Measurements from ENCODE around the gene LIPM. TPM values are rescaled to one million over a fixed set of nuclear protein-coding genes. Genes with fewer than 3 reads are reported as not detected.

The LIPM gene
- total and polyA plus RNA-seq, 2 of the 13 experiments (the other 11 are each of a cell fraction or from before 2014, with no cell fraction given): not detected

DNA sequence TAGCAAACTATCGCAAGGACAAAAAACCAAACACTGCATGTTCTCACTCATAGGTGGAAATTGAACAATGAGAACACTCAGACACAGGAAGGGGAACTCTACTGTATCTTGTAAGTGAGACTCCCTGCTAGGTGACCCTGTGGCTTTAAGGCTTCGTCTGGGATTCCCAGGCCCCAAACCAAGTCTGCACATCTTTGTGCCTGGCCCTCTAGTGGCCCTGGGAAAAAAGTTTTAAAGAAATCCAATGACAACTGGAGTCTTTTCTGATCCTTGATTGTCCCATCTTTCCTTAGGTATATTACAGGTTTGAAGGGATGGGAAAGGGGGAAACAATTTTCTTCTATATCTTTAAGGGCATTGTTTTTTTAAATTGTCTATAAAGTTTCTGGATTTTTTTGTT is 10.6 kb upstream of the LIPM start (continued):
- TF ChIP-seq SUZ12 (IDR thresholded peaks at IDR 0.05; ENCODE audit: low read depth, low read length) (no peak), PAX8 (CRISPR knock-in tag; IDR thresholded peaks at IDR 0.05; ENCODE audit: borderline replicate concordance) (no peak), ZNF207 (IDR thresholded peaks at IDR 0.05; ENCODE audit: borderline replicate concordance) (no peak), ZFAT (CRISPR knock-in tag; conservative IDR thresholded peaks at IDR 0.05) (no peak), SOX5 (CRISPR knock-in tag; IDR thresholded peaks at IDR 0.05; ENCODE audit: borderline replicate concordance) (no peak), STAG1 (CRISPR knock-in tag; IDR thresholded peaks at IDR 0.05) (peak; percentile 28; the same call in 1 of the 2 replicates), SP1 (IDR thresholded peaks at IDR 0.05) (no peak), SP1 (CRISPR knock-in tag; IDR thresholded peaks at IDR 0.05) (no peak), ZNF562 (CRISPR knock-in tag; IDR thresholded peaks at IDR 0.05; ENCODE audit: borderline replicate concordance) (no peak), HDAC6 (IDR thresholded peaks at IDR 0.05; ENCODE audit: low read depth, low read length) (no peak)
- TF ChIP-seq, protein P1, sequence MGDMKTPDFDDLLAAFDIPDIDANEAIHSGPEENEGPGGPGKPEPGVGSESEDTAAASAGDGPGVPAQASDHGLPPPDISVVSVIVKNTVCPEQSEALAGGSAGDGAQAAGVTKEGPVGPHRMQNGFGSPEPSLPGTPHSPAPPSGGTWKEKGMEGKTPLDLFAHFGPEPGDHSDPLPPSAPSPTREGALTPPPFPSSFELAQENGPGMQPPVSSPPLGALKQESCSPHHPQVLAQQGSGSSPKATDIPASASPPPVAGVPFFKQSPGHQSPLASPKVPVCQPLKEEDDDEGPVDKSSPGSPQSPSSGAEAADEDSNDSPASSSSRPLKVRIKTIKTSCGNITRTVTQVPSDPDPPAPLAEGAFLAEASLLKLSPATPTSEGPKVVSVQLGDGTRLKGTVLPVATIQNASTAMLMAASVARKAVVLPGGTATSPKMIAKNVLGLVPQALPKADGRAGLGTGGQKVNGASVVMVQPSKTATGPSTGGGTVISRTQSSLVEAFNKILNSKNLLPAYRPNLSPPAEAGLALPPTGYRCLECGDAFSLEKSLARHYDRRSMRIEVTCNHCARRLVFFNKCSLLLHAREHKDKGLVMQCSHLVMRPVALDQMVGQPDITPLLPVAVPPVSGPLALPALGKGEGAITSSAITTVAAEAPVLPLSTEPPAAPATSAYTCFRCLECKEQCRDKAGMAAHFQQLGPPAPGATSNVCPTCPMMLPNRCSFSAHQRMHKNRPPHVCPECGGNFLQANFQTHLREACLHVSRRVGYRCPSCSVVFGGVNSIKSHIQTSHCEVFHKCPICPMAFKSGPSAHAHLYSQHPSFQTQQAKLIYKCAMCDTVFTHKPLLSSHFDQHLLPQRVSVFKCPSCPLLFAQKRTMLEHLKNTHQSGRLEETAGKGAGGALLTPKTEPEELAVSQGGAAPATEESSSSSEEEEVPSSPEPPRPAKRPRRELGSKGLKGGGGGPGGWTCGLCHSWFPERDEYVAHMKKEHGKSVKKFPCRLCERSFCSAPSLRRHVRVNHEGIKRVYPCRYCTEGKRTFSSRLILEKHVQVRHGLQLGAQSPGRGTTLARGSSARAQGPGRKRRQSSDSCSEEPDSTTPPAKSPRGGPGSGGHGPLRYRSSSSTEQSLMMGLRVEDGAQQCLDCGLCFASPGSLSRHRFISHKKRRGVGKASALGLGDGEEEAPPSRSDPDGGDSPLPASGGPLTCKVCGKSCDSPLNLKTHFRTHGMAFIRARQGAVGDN (CRISPR knock-in tag; IDR thresholded peaks at IDR 0.05): no peak
- TF ChIP-seq, protein P2, sequence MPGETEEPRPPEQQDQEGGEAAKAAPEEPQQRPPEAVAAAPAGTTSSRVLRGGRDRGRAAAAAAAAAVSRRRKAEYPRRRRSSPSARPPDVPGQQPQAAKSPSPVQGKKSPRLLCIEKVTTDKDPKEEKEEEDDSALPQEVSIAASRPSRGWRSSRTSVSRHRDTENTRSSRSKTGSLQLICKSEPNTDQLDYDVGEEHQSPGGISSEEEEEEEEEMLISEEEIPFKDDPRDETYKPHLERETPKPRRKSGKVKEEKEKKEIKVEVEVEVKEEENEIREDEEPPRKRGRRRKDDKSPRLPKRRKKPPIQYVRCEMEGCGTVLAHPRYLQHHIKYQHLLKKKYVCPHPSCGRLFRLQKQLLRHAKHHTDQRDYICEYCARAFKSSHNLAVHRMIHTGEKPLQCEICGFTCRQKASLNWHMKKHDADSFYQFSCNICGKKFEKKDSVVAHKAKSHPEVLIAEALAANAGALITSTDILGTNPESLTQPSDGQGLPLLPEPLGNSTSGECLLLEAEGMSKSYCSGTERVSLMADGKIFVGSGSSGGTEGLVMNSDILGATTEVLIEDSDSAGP (CRISPR knock-in tag; IDR thresholded peaks at IDR 0.05; ENCODE audit: borderline replicate concordance): peak; percentile 41; the same call in 1 of the 2 replicates
